H1 (cell line): ENCODE measurements around the gene ADAM12.

ENCODE experiments used
- CTCF ChIP-seq, 3 experiments: IDR thresholded peaks; 1 replicate in 2 of 3; 2 replicates in 1 of 3; pipeline versions ENCODE4 v1.5.1 to v1.6.1; 2011; ENCODE audit warnings: low read length in 3 of 3, mild to moderate bottlenecking in 3 of 3, inconsistent platforms in 2 of 3, low read depth in 1 of 3, moderate library complexity in 1 of 3; ENCODE audit not compliant: insufficient read depth in 1 of 3; ENCODE audit errors: control extremely low read depth in 1 of 3
- POLR2A ChIP-seq, 2 experiments: IDR thresholded peaks; 1 replicate in 1 of 2; 2 replicates in 1 of 2; pipeline ENCODE4 v1.6.1; 2011; ENCODE audit warnings: low read depth in 2 of 2, low read length in 2 of 2, mild to moderate bottlenecking in 2 of 2; ENCODE audit errors: control extremely low read depth in 1 of 2

- TF ChIP-seq CTCF (IDR thresholded peaks at IDR 0.05; ENCODE audit: control extremely low read depth in 1 of 3, insufficient read depth in 1 of 3, low read depth in 1 of 3, low read length in 3 of 3) (no peak), POLR2A (IDR thresholded peaks at IDR 0.05; ENCODE audit: control extremely low read depth in 1 of 2, low read depth in 2 of 2, low read length in 2 of 2) (no peak)
Observed at GRCh38 chr10:126161691-126162090, 226.6 kb downstream of the ADAM12 start.
